PFSK-1 (cell line): ENCODE measurements around the gene ESYT3.

Experiments
- FOXP2 ChIP-seq: optimal IDR thresholded peaks from 2 replicates; pipeline ENCODE3; 2011; ENCODE audit warnings: borderline replicate concordance, control low read depth, inconsistent platforms; ENCODE audit not compliant: insufficient read depth; ENCODE audit errors: extremely low read length, extremely low read depth
- POLR2AphosphoS5 ChIP-seq: IDR thresholded peaks from 2 replicates; pipeline ENCODE4 v1.6.1; 2012; ENCODE audit warnings: low read depth, mild to moderate bottlenecking, control low read depth, low read length, moderate library complexity
- SIN3A ChIP-seq: IDR thresholded peaks from 2 replicates; pipeline ENCODE4 v1.6.1; 2012; ENCODE audit warnings: mild to moderate bottlenecking, low read length, moderate library complexity, borderline replicate concordance; ENCODE audit not compliant: insufficient read depth
- TAF1 ChIP-seq: IDR thresholded peaks from 2 replicates; pipeline ENCODE4 v1.6.1; 2012; ENCODE audit warnings: low read length, control low read depth, borderline replicate concordance; ENCODE audit not compliant: insufficient read depth
- TF ChIP-seq, protein P1 (sequence below), 2 experiments: IDR thresholded peaks; 2 replicates each; pipeline versions ENCODE4 v1.6.1 to v1.8.0; 2011 to 2012; ENCODE audit warnings: low read depth in 2 of 2, low read length in 2 of 2, control low read depth in 1 of 2, inconsistent platforms in 1 of 2, mild to moderate bottlenecking in 1 of 2, moderate library complexity in 1 of 2; ENCODE audit not compliant: insufficient read depth in 1 of 2

ESYT3 gene

DNA sequence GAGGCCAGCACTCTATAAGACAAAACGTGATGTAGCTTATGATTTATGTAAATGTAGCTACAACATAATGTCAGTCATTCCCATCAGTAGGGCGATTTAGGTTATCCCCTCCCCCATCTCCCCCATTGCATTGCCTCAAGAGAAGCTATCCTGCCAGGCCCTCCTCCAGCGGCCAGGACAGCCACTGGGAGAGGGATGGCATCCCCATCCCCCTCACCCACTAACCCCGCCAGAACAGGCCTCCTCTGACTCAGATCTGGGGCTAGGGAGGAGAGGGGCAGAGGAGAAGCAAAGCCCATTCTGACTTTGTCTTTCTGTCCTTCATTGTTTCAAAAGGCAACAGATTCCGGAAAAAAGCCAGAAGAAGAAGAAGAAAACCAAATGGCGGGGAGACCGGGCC is 32.6 kb upstream of the ESYT3 start:
- TF ChIP-seq SIN3A (no peak), TAF1 (no peak), FOXP2 (no peak), POLR2AphosphoS5 (no peak)
- TF ChIP-seq, protein P1, sequence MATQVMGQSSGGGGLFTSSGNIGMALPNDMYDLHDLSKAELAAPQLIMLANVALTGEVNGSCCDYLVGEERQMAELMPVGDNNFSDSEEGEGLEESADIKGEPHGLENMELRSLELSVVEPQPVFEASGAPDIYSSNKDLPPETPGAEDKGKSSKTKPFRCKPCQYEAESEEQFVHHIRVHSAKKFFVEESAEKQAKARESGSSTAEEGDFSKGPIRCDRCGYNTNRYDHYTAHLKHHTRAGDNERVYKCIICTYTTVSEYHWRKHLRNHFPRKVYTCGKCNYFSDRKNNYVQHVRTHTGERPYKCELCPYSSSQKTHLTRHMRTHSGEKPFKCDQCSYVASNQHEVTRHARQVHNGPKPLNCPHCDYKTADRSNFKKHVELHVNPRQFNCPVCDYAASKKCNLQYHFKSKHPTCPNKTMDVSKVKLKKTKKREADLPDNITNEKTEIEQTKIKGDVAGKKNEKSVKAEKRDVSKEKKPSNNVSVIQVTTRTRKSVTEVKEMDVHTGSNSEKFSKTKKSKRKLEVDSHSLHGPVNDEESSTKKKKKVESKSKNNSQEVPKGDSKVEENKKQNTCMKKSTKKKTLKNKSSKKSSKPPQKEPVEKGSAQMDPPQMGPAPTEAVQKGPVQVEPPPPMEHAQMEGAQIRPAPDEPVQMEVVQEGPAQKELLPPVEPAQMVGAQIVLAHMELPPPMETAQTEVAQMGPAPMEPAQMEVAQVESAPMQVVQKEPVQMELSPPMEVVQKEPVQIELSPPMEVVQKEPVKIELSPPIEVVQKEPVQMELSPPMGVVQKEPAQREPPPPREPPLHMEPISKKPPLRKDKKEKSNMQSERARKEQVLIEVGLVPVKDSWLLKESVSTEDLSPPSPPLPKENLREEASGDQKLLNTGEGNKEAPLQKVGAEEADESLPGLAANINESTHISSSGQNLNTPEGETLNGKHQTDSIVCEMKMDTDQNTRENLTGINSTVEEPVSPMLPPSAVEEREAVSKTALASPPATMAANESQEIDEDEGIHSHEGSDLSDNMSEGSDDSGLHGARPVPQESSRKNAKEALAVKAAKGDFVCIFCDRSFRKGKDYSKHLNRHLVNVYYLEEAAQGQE (IDR thresholded peaks at IDR 0.05; ENCODE audit: insufficient read depth in 1 of 2, low read depth in 2 of 2, low read length in 2 of 2): no peak

DNA sequence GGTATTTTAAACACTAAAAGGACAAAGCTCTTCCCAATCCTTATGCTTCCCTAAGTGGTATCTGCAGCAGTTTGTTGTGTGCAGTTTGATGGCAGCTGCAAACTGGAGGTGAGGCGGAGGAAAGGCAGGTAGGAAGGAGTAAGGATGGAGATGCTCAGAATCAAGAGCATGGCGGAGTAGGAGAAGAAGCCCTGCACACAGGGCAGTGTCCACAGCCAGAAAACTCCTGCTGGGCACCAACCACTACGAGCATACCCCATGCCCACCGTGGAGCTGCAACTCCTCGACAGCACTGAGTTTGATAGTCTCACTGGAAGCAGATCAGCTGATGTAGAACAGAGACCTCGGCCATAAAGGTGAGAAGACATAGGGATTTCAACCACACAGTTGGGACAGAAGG is 30.3 kb upstream of the ESYT3 start:
- no peak for TF ChIP-seq FOXP2
- TF ChIP-seq TAF1: no peak
- no peak for TF ChIP-seq SIN3A
- TF ChIP-seq POLR2AphosphoS5: no peak

DNA sequence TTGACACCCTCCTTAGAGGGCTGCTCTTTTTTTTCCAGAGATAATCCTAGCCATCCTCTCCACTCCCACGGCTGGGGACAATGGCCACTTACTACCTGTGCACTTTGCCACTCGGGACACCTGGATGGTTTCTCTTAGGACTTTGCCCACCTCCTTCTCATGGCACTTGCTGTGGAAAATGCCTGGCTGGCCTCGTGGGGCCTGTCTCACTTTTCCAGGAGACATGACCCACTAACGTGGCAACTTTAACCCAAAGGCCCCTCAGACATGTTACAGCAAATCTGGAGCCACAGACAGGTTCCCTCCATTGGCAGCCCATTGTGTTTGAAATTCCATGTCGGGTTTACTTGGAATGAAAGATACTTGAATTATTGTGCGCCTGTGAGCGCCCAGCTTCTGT is 29.4 kb upstream of the ESYT3 start:
- TF ChIP-seq TAF1: no peak
- no peak for TF ChIP-seq FOXP2
- no peak for TF ChIP-seq SIN3A
- no peak for TF ChIP-seq POLR2AphosphoS5
- TF ChIP-seq, protein P1 (IDR thresholded peaks at IDR 0.05; ENCODE audit: insufficient read depth in 1 of 2, low read depth in 2 of 2, low read length in 2 of 2): no peak

DNA sequence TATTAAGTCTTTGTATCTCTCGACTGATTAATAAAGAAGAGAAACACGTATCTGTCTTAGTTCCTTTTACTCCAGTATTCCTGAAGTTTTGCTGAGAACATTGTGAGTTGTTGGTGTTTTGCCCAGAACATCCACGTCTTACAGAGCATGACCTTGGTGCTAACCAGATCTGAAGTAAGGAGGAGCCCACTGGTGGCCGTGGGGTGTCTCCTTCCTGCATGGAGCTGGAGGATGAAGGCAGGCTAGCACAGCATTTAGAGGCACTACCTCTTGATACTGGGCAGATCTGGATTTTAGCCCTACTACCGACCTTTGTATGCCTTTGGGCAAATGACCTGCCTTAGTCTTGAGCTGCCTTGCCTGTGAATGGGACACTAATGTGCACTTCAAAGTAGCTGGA is 28.9 kb upstream of the ESYT3 start:
- TF ChIP-seq SIN3A (no peak), TAF1 (no peak), POLR2AphosphoS5 (no peak), FOXP2 (no peak)
- TF ChIP-seq, protein P1 (IDR thresholded peaks at IDR 0.05; ENCODE audit: insufficient read depth in 1 of 2, low read depth in 2 of 2, low read length in 2 of 2): no peak

DNA sequence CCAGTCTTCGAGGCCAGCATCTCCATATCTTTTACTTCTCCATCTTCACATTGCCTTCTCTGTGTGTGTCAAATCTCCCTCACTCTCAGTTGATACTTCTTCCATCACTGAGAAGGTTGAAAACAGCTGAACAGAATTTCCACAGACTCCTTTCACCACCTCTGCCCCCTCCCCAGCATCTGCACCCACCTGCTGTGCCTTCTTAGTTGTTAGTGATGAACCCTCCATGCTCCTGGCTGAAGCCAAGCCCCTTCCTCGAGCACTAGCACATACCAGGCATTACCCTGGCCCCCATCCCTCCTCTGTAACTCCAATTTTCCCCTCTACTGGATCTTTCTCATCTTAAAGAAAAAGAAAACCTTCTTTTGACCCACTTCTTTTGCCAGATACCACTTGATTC is 27.8 kb upstream of the ESYT3 start:
- TF ChIP-seq FOXP2: no peak
- no peak for TF ChIP-seq POLR2AphosphoS5
- TF ChIP-seq TAF1: no peak
- TF ChIP-seq SIN3A: no peak
- TF ChIP-seq, protein P1 (IDR thresholded peaks at IDR 0.05; ENCODE audit: insufficient read depth in 1 of 2, low read depth in 2 of 2, low read length in 2 of 2): no peak
